Tibial nerve (tissue), 4 donors: ENCODE results near the gene MED7. TPM values are rescaled to one million over a fixed set of nuclear protein-coding genes. Genes with fewer than 3 reads are reported as not detected.
"Not testable (repeated sequence)": the region's sequence is repeated elsewhere in the genome, so short reads cannot be mapped to it uniquely, and the experiment has no call there.

ENCODE experiments used
- DNase-seq, 2 donors: peaks; one replicate each; pipeline ENCODE4 v3.0.0-alpha.2; 2019; ENCODE audit warnings: low spot score in 2 of 2
- H3K27ac ChIP-seq, 4 donors: fragments of 200-600 bp; sonication (generic) in 3 of 4; one replicate each; pipeline ENCODE4 v1.5.1; 2017 to 2019; ENCODE audit warnings: mild to moderate bottlenecking in 1 of 4
- H3K27me3 ChIP-seq, 2 donors: fragments of 200-600 bp; sonication (generic) in 1 of 2; one replicate each; pipeline versions ENCODE4 v1.5.1 to v1.6.0; 2017 to 2019
- H3K36me3 ChIP-seq, 3 donors: fragments of 200-600 bp; sonication (generic); one replicate each; pipeline ENCODE4 v1.5.1; 2018 to 2019
- H3K4me1 ChIP-seq, 4 donors: fragments of 200-600 bp; sonication (generic) in 3 of 4; one replicate each; pipeline ENCODE4 v1.5.1; 2017 to 2019
- H3K4me3 ChIP-seq, 4 donors: fragments of 200-600 bp; sonication (generic) in 3 of 4; one replicate each; pipeline ENCODE4 v1.5.1; 2017 to 2019; ENCODE audit warnings: mild to moderate bottlenecking in 1 of 4, moderate library complexity in 1 of 4
- H3K9me3 ChIP-seq, 4 donors: fragments of 200-600 bp; sonication (generic) in 3 of 4; one replicate each; pipeline ENCODE4 v1.5.1; 2017 to 2019
- CTCF ChIP-seq, 5 experiments: fragments of 200-600 bp in 3 of 5; fragments of 450-650 bp in 2 of 5; sonication (generic) in 3 of 5; IDR thresholded peaks; one replicate each; pipeline ENCODE4 v1.5.1; 2016 to 2019; ENCODE audit warnings: antibody characterized with exemption in 5 of 5, mild to moderate bottlenecking in 3 of 5, moderate library complexity in 2 of 5
- EP300 ChIP-seq, 2 donors: sonication (generic); formaldehyde crosslinking; IDR thresholded peaks; one replicate each; pipeline ENCODE4 v1.6.1; 2017; ENCODE audit warnings: antibody characterized with exemption in 2 of 2, mild to moderate bottlenecking in 1 of 2
- POLR2A ChIP-seq, 2 donors: fragments of 450-650 bp; IDR thresholded peaks; one replicate each; pipeline ENCODE4 v1.6.1; 2017; ENCODE audit warnings: antibody characterized with exemption in 2 of 2, mild to moderate bottlenecking in 2 of 2, moderate library complexity in 2 of 2
- WGBS, 2 donors: methylation state at CpG; one replicate each; pipeline ENCODE4 v1.1.5; 2018; 5-methylcytosine and 5-hydroxymethylcytosine counted together
- total RNA-seq, 4 donors: library from RNA; depleted of rRNA; stranded (reverse); fragments of >200 nt; gene quantifications; one replicate each; pipeline ENCODE4 v1.1.0, GENCODE V29; 2016

The MED7 gene
- total RNA-seq, 4 donors from 2014 or later: 5.9 to 15.7 (median 12.3) TPM

- H3K4me1 ChIP-seq: no peaks in the 10 kb centered on the region
- 79 to 81% methylated on average over 12 of the region's 12 CpGs for WGBS, 2 donors
- no peak for DNase-seq
These were observed 43.8 kb upstream of the MED7 start for GRCh38 chr5:157186309-157187045.

GRCh38 chr5:157185122-157185521, 42.5 kb upstream of the MED7 start:
- DNase-seq, H3K27ac ChIP-seq, H3K27me3 ChIP-seq, H3K36me3 ChIP-seq, H3K4me1 ChIP-seq, H3K9me3 ChIP-seq, H3K4me3 ChIP-seq: not testable (repeated sequence)
- 87 to 97% methylated on average over 6 of the region's 6 CpGs for WGBS, 2 donors

More at GRCh38 chr5:157186309-157187045, 43.8 kb upstream of the MED7 start:
- no peaks in the 10 kb centered on the region for H3K36me3 ChIP-seq
- H3K9me3 ChIP-seq: no peaks in the 10 kb centered on the region
- no peak overlapping the region for H3K27ac ChIP-seq
- no peaks in the 10 kb centered on the region for H3K27me3 ChIP-seq
- H3K4me3 ChIP-seq: no peak overlapping the region
- TF ChIP-seq EP300 (IDR thresholded peaks at IDR 0.05) (no peak), CTCF (IDR thresholded peaks at IDR 0.05) (no peak), POLR2A (IDR thresholded peaks at IDR 0.05) (no peak)

- DNase-seq: no peak
- 83 to 94% methylated on average over 8 of the region's 8 CpGs for WGBS, 2 donors
These were observed 41.5 kb upstream of the MED7 start for GRCh38 chr5:157184117-157184670.

GRCh38 chr5:157182143-157182757, 39.6 kb upstream of the MED7 start:
- no peak for DNase-seq
- TF ChIP-seq CTCF (IDR thresholded peaks at IDR 0.05) (no peak), POLR2A (IDR thresholded peaks at IDR 0.05) (no peak), EP300 (IDR thresholded peaks at IDR 0.05) (no peak)
- no peaks in the 10 kb centered on the region for H3K9me3 ChIP-seq
- peak overlapping the region in 1 of 4 donors; percentile 28 for H3K4me3 ChIP-seq
- H3K27me3 ChIP-seq: no peaks in the 10 kb centered on the region
- no peaks in the 10 kb centered on the region for H3K4me1 ChIP-seq
- peak overlapping the region in 1 of 4 donors; percentile 5 for H3K27ac ChIP-seq
- WGBS, 2 donors: 75 to 79% methylated on average over 3 of the region's 3 CpGs
- no peaks in the 10 kb centered on the region for H3K36me3 ChIP-seq

More at GRCh38 chr5:157184117-157184670, 41.5 kb upstream of the MED7 start:
- TF ChIP-seq EP300 (IDR thresholded peaks at IDR 0.05) (no peak), CTCF (IDR thresholded peaks at IDR 0.05) (no peak), POLR2A (IDR thresholded peaks at IDR 0.05) (no peak)
- Histone ChIP-seq H3K36me3 (no peaks in the 10 kb centered on the region), H3K4me1 (no peaks in the 10 kb centered on the region), H3K4me3 (no peak overlapping the region), H3K27me3 (no peaks in the 10 kb centered on the region), H3K27ac (no peak overlapping the region), H3K9me3 (no peaks in the 10 kb centered on the region)

- DNase-seq: no peak
- Histone ChIP-seq H3K27ac (peak within 1 kb of the TSS in 1 of 4 donors; percentile 51), H3K36me3 (no peaks in the 10 kb centered on the region), H3K27me3 (no peaks in the 10 kb centered on the region), H3K9me3 (no peaks in the 10 kb centered on the region), H3K4me1 (no peaks in the 10 kb centered on the region), H3K4me3 (peak within 1 kb of the TSS in 1 of 4 donors; percentile 28)
- no peak for TF ChIP-seq EP300 (IDR thresholded peaks at IDR 0.05)
- no peak for TF ChIP-seq CTCF (IDR thresholded peaks at IDR 0.05)
- TF ChIP-seq POLR2A (IDR thresholded peaks at IDR 0.05): no peak
- 75 to 78% methylated on average over 8 of the region's 8 CpGs for WGBS, 2 donors
These were observed 38.0 kb upstream of the MED7 start, which contains the start of gene ITK for GRCh38 chr5:157180374-157181264. Gene ITK (plus strand): TSS chr5:157180840. CDS start chr5:157180978, 138 bp downstream.
